H1 (cell line): ENCODE results near the gene TMEM255B. TPM values are rescaled to one million over a fixed set of nuclear protein-coding genes. Genes with fewer than 3 reads are reported as not detected.

Source experiments
- CTBP2 ChIP-seq: IDR thresholded peaks from 2 replicates; pipeline ENCODE4 v1.7.0; 2011; ENCODE audit warnings: borderline replicate concordance, mild to moderate bottlenecking, moderate library complexity, mixed read lengths, low read length; ENCODE audit not compliant: insufficient read depth, insufficient read length
- CTCF ChIP-seq, 3 experiments: IDR thresholded peaks; 1 replicate in 2 of 3; 2 replicates in 1 of 3; pipeline versions ENCODE4 v1.5.1 to v1.6.1; 2011; ENCODE audit warnings: low read length in 3 of 3, mild to moderate bottlenecking in 3 of 3, inconsistent platforms in 2 of 3, low read depth in 1 of 3, moderate library complexity in 1 of 3; ENCODE audit not compliant: insufficient read depth in 1 of 3; ENCODE audit errors: control extremely low read depth in 1 of 3
- EP300 ChIP-seq, 2 experiments: IDR thresholded peaks; 1 replicate in 1 of 2; 2 replicates in 1 of 2; pipeline ENCODE4 v1.6.1; 2011 to 2012; ENCODE audit warnings: low read depth in 2 of 2, low read length in 2 of 2, mild to moderate bottlenecking in 2 of 2, borderline replicate concordance in 1 of 2, inconsistent platforms in 1 of 2, moderate library complexity in 1 of 2
- KDM4A ChIP-seq: IDR thresholded peaks from one replicate; pipeline ENCODE4 v1.7.1; 2012; ENCODE audit warnings: low read depth, mild to moderate bottlenecking, moderate library complexity, low read length, inconsistent platforms; ENCODE audit not compliant: severe bottlenecking
- SIN3A ChIP-seq, 2 experiments: IDR thresholded peaks in 1 of 2; conservative IDR thresholded peaks in 1 of 2; 2 replicates each; pipeline ENCODE4 v1.6.1; 2011 to 2012; ENCODE audit warnings: low read length in 2 of 2, improper control_type of control experiment in 1 of 2, low read depth in 1 of 2, mild to moderate bottlenecking in 1 of 2
- SP1 ChIP-seq: IDR thresholded peaks from 2 replicates; pipeline ENCODE4 v1.6.1; 2011; ENCODE audit warnings: low read depth, low read length
- polyA plus RNA-seq, 7 experiments: library from polyadenylated mRNA; depleted of rRNA in 3 of 7; stranded (reverse) in 5 of 7; unstranded in 2 of 7; fragments of >200 nt in 5 of 7; fragments of 200-250 nt in 2 of 7; gene quantifications; 1 replicate in 5 of 7; 2 replicates in 1 of 7; 4 replicates in 1 of 7; pipeline versions ENCODE4 v1.2.1 to v1.2.3, GENCODE V29; 2011 to 2013; ENCODE audit warnings: missing spikeins in 2 of 7, mixed read lengths in 2 of 7
- total RNA-seq: library from RNA; stranded (reverse); fragmentation: NEBNext Ultra II Directional; extraction: Animal tissue kit (Norgen Biotek cat#: 25700); gene quantifications from 2 replicates; pipeline ENCODE4 v1.2.1, GENCODE V29; 2021

The TMEM255B gene
- total and polyA plus RNA-seq, 2 of the 8 experiments (the other 6 are each of a cell fraction or from before 2014, with no cell fraction given) = 3.4 to 4.4 TPM

GRCh38 chr13:113860665-113861432 is 101.8 kb downstream of the TMEM255B start (continued):
- TF ChIP-seq CTBP2 (peak; percentile 86), KDM4A (no peak), SIN3A (conservative IDR thresholded peaks at IDR 0.05 in 1 of 2, IDR thresholded peaks at IDR 0.05 in 1 of 2; ENCODE audit: low read depth in 1 of 2, low read length in 2 of 2) (0 out of 4 replicates have a peak, but pooled peaks of 1 of the 2 experiments have one; percentile 38), EP300 (IDR thresholded peaks at IDR 0.05; ENCODE audit: borderline replicate concordance in 1 of 2, low read depth in 2 of 2, low read length in 2 of 2) (peak in 1 of 2 experiments; percentile 78; a peak in 1 of 3 replicates), SP1 (peak; percentile 74), CTCF (IDR thresholded peaks at IDR 0.05; ENCODE audit: control extremely low read depth in 1 of 3, insufficient read depth in 1 of 3, low read depth in 1 of 3, low read length in 3 of 3) (no peak)
